Spleen (tissue), 7 donors: ENCODE data around the gene MED25.

Source experiments
- POLR2A ChIP-seq, 3 donors: fragments of 450-650 bp; IDR thresholded peaks; one replicate each; pipeline ENCODE4 v1.5.1; 2017; ENCODE audit warnings: antibody characterized with exemption in 3 of 3, mild to moderate bottlenecking in 1 of 3
- TF ChIP-seq, protein P1 (sequence below), 11 experiments: fragments of 200-600 bp in 7 of 11; fragments of 450-650 bp in 4 of 11; sonication (generic) in 4 of 11; IDR thresholded peaks in 8 of 11; conservative IDR thresholded peaks in 3 of 11; 1 replicate in 7 of 11; 2 replicates in 4 of 11; pipeline versions ENCODE4 v1.4.0 to v1.8.0; 2016 to 2021; ENCODE audit warnings: antibody characterized with exemption in 11 of 11, inconsistent platforms in 4 of 11, mild to moderate bottlenecking in 1 of 11
- donor health status: DM: no; HTN: no; CAD: no; lungs with moderate emphysema.
- donor health status: DM: no; HTN: no; CAD: no.
- donor health status: DM: no; HTN: no; CAD: no.

DNA sequence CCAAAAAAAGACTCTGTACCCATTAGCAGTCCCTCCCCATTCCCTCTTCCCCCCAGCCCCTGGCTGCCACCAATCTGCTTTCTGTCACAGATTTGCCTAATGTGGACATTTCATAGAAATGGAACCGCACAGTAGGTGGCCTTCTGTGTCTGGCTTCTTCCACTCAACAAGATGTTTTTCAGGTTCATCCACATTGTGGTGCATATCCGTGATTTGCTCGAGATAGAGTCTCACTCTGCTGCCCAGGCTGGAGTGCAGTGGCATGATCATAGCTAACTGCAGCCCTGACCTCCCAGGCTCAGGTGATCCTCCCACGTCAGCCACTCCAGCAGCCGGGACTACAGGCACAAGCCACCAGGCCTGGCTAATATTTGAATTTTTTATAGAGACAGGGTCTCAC, 30.3 kb upstream of the MED25 start:
- no peak for TF ChIP-seq POLR2A (IDR thresholded peaks at IDR 0.05)
- TF ChIP-seq, protein P1, sequence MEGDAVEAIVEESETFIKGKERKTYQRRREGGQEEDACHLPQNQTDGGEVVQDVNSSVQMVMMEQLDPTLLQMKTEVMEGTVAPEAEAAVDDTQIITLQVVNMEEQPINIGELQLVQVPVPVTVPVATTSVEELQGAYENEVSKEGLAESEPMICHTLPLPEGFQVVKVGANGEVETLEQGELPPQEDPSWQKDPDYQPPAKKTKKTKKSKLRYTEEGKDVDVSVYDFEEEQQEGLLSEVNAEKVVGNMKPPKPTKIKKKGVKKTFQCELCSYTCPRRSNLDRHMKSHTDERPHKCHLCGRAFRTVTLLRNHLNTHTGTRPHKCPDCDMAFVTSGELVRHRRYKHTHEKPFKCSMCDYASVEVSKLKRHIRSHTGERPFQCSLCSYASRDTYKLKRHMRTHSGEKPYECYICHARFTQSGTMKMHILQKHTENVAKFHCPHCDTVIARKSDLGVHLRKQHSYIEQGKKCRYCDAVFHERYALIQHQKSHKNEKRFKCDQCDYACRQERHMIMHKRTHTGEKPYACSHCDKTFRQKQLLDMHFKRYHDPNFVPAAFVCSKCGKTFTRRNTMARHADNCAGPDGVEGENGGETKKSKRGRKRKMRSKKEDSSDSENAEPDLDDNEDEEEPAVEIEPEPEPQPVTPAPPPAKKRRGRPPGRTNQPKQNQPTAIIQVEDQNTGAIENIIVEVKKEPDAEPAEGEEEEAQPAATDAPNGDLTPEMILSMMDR (IDR thresholded peaks at IDR 0.05 in 8 of 11, conservative IDR thresholded peaks at IDR 0.05 in 3 of 11): no peak
